Activated CD4-positive, CD25-positive, alpha-beta regulatory T cell treated with anti-CD3 and anti-CD28 coated beads, Interleukin-2, amount 50 U/mL, for 72 hours (primary cell): ENCODE data around the gene CWF19L1.
"Not testable (repeated sequence)": the region's sequence is repeated elsewhere in the genome, so short reads cannot be mapped to it uniquely, and the experiment has no call there.

Experiments
- DNase-seq: peaks from one replicate; pipeline ENCODE4 v3.0.0; 2021

CWF19L1 gene

DNA sequence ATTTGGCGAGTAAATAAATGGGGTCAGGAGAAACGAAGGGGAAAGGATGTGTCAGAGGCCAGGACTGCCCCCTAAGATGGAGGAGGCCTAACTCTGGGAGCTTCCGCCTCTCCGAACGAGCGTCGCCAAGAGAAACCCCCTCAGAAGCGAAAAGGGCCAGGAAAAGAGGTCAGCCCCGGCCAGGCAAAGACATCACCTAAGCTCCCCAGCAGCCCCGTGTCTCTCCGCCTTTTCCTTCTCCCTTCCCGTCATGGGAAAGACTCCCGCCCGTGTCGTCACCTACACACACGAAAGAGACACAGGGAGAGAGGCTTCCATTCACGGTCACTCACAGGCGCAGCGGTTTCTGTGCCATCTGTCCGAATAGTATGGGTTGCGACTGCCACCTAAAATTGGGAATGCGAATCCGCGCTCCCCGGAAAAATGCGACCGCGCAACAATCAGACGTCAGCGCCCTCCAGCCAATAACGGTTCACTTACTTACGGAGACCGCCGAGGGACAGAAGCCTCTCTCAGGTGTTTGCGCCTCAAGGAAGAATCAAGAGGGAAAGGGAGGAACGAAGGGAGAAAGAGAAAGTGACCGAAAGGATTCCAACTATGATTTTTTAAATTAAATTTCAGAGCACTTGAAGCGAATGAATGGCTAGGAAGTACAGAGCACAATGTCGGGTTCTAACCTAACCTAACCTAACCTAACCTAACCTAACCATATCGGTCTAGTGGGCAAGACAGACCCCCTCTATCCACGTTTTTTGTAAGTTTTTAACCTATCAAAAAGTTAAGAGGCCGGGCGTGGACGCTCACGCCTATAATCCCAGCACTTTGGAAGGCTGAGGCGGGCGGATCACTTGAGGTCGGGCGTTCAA lies at the start of gene CWF19L1:
CWF19L1 (minus strand) TSS at position 400 of the 866 bp plus-strand sequence; CDS start at position 355, 45 bp downstream.
- DNase-seq = peak; percentile 70

DNA sequence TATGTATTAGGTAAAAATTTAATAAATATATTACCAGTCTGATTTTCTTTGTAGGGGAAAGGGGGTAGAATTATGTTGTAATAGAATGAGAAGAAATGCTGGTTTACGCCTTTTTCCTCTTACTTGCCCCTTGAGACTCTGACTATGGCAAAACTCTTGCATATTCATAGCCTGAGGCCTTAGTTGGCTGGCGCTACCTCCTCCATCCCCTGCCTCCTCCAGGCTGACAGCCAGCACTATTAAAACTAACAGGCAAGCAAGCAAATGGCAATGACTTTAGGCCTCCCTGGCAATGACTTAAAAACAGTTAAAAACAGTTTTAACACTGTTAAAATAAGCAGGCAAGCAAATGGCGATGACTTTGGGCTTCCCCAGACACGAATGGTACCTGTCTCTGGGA lies 48.2 kb upstream of the CWF19L1 start:
- no peak for DNase-seq

DNA sequence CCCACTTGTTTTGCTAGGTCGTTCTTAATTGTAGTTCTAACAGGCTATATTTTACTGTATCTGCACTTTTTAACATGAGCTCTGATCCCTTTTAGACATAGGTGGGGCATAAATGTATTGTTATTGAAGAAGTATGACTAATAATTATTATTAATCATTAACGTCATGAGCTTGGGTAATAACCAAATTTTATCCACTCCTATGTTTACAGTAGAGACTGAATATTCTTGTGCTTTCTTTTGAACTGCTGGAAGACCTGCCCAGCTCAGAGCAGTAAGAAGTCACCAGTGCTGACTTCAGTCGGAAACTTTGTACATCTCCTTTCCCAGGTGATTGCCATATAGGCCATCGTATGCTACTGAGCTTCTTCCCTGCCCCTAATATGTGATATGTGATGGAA lies 43.9 kb upstream of the CWF19L1 start:
- no peak for DNase-seq

DNA sequence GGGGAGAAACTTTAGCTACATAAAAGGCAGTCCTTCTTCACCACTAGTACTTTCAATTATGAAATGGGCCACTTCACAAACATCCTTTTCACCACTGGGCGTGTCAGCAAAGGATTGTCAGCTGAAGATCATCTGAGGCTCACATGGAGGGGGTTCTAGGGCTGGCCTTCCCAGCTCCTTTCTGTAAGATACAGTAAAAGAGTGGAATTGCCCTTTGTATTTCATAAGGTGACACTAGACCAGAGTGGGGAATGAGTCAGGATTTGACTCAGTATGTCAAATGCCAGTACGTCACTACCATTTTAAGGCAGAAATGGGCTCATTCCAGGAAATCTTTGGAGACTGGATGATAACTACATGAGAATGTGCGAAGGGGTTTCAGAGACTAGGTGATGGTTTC lies 40.2 kb upstream of the CWF19L1 start:
- DNase-seq = no peak

DNA sequence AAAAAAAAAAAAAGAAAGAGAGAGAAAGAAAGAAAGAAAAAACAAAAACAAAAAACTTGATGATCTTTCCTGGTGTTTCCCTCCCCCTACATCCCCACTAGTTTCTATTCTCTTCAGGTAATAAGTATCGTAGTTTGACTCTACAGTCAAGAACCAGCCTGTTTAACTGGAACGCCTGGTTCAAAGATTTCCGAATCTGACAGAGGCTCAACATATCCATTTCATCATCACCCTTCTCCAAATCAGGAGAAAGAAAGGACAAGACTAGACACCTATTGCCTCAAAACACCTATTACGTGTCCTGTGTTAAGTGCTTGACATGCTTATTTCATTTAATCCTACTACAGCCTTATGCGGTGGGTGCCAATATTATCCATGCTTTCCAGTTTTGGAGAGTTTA lies 39.4 kb upstream of the CWF19L1 start:
- DNase-seq = no peak

DNA sequence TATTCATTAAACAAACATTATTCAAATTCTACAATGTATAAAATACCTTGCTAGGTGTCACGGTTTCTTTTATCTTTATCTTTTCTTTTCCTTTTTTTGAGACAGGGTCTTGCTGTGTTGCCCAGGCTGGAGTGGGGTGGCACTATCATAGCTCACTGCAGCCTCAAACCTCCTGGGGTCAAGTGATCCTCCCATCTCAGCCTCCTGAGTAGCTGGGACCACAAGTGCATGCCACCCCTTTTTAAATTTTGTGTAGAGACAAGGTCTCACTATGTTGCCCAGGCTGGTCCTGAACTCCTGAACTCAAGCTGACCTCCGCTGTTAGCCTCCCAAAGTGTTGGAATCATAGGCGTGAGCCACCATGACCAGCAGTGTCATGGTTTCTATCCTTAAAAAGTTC lies 37.0 kb upstream of the CWF19L1 start:
- DNase-seq = no peak

DNA sequence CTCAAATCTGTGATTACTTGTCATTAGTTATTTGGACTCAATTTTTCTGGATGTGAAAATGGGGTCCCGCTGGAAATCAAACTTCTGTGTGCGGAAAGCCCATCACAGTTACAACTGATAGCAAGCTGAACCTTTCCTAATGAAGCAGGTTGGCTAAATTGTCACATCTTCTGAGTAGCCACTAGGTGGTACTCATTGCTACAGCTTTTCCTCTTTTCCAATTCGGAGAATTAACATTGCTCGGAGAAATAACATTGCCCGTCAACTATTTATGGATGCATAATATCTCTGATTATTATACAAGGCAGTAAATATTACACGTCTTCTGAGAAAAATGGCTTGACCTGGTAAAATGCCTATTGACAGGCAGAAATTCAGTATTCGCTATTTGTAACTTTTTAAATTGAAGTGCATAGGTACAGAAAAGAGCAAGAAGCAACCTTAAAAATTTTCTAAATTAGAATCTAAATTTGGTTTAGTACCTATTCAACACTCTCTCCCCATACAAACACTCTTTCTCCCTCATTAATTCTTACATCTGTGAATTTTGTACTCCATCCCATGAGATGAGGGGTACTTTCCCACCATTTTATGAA lies 36.4 kb upstream of the CWF19L1 start:
- no peak for DNase-seq

DNA sequence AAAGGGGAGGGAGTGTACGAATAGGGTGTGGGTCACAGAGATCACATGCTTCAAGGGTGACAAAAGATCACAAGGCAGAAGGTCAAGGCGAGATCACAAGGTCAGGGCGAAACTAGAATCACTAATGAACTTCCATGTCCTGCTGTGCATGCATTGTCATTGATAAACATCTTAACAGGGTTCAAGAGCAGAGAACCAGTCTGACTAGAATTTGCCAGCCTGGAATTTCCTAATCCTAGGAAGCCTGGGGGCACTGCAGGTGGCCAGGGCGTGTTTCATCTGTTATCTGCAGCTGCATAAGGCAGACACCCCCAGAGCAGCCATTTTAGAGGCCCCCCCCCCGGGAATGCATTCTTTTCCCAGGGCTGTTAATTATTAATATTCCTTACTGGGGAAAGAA lies 33.7 kb upstream of the CWF19L1 start:
- DNase-seq = not testable (repeated sequence)

DNA sequence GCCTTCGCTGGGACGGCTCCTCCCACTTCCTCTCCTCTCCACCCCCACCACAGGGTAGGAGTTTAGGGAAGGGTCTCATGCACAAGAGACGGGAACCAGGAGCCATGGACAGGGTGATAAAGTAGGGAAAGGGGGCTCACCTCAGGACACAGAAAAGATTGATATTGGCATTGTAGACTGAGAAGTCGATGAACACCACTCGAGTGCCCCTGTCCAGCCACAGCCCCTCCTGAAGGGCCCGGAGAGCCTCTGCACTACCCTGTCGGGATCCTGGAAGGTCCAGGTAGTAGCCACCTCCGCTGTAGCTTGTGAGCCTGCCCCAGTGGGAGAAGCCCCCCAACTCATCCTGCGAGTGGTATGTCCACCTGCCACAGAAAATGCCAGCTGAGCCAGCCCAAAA lies 29.8 kb upstream of the CWF19L1 start:
- no peak for DNase-seq

DNA sequence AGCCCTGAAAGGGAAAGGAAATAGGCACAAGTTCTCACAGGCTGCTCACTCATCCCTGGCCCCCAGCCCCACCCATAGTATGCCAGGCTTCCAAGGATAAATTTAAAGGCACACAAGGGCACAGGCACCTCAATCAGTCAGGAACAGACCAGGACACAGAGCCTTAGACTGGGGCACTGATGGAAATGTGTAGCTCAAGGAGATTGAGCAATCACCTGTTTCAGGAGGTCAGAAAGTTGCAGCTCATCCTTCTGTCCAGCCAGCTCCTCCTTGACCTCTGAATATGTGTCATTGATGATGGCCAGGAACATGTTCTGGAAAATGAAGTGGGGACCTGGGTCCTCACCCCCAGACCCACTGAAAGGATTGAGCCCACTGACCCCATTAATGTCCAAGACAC lies 25.6 kb upstream of the CWF19L1 start:
- DNase-seq = no peak

DNA sequence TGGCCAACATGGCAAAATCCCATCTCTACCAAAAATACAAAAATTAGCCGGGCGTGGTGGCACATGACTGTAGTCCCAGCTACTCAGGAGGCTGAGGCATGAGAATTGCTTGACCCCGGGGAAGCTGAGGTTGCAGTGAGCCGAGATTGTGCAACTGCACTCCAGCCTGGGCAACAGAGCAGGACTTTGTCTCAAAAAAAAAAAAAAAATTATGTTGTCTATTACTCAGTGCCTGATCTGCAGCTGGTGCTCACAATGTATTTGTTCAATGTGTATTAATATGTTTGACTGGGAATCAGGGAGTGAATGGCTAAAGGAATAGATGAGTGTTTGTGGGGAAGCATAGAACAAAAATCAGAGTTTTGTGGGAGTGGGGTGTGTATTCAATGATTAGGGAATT lies 24.9 kb upstream of the CWF19L1 start:
- not testable (repeated sequence) for DNase-seq

DNA sequence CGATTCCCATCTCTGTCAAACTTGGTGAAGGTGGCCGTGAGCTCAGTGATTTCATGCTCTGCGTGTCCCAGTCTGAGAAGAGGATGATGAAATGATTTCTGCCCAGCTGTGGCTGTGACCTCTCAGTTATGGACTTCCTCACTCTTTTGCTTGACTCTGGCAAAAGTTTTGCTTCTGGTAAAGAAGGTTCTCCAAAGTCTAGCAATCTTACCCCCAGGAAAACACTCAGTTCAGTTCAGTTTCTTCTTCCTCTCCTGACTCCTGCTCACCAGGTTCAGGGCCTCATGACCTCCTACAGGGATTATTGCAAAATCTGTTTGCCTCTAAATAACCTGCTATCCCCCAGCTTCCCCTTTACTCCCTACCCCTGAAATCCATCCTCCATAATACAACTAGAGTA lies 23.9 kb upstream of the CWF19L1 start:
- no peak for DNase-seq

DNA sequence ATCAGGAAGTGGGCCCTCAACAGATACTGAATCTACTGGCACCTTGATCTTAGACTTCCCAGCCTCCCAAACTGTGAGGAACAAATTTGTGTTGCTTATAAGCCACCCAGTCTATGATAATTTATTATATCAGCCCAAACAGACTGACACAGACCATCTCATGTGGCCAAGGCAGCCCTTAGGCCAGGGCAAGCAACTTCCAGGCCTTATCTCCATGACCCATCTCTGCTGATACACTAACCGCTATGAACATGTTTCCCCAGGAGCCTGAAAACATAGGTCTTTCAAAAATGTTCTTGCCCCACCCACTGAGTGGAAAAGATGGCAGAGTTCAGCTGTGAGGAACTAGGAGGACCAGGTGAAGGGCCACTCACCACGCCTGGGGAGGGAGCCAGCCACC lies 22.2 kb upstream of the CWF19L1 start:
- no peak for DNase-seq

DNA sequence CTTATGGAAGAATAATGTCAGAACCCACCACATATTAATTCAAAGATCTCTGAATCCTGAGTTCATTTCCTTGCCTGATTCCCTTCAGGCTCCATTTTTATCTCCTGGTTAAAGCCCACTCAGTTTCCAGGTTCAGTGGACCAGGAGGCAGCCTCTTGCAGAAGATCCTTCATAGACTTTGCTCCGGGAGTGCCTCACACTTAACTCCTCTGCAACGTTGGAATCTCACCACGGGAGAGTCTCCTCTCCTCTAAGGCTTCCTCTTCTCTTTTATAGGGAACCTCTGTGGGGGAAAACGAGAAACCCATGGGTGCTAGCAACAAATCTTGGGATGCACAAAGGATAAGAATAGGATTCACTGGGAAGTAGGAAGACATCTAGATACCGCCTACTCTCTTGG lies 20.8 kb upstream of the CWF19L1 start:
- no peak for DNase-seq

DNA sequence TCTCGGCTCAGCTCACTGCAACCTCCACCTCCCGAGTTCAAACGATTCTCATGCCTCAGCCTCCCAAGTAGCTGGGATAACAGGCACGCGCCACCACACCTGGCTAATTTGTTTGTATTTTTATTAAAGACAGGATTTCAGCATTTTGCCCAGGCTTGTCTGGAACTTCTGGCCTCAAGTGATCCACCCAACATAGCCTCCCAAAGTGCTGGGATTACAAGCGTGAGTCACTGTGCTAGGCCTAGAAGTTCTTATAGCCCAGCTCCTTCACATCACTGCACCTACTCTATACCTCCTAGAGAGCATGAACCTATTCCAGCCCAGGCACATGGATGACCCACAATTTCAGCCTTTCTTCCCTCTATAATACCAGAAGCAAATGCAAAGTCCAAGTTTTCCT lies 20.3 kb upstream of the CWF19L1 start:
- DNase-seq = no peak

DNA sequence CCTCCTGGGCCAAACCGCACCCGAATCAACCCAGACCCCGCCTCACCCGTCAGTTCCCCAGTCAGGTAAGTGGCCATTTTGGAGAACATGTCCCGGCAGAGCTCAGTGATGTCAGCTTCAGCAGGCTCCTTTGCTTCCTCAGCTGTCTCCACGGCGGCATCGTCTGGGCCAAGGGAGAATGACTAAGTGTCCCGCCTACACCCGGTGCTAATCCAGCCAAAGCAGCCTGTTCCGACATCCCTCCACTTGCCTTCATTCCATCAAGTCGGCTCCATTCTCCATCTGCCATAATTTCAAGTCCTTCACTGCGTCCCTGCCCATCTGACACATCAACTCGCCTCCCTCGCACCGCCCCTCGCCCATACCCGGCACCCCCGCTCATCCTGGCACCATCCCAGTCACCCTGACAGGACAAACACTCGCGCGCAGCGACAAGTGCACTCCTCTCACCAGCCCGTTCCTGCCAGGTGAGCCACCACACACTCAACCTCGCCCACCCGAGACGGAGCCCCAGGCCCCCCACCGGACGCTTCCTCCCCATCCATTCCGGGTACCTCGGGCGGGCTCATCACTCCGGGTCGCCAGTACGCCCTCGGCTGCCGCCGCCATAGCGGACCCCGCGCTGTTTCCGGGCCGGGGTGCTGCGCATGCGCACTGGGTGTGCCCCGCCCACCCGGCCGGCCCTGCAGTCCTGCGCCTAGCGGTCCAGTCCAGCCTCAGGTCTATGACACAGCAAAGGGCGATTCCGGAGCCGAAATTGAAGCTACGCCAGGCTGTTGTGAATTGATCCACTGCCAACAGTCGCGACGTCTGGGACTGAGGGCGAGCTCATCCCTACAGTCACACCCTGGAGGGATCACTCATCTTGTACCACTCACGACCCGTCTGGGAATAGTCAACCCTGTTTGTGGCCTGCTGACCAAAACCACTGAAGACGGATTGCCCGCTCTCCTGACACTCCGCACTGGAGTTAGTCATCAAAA lies 18.9 kb upstream of the CWF19L1 start, which contains the start of gene BLOC1S2:
BLOC1S2 (minus strand) TSS at position 630 of the 983 bp plus-strand sequence; CDS start at position 609, 21 bp downstream.
- DNase-seq = peak; percentile 94

DNA sequence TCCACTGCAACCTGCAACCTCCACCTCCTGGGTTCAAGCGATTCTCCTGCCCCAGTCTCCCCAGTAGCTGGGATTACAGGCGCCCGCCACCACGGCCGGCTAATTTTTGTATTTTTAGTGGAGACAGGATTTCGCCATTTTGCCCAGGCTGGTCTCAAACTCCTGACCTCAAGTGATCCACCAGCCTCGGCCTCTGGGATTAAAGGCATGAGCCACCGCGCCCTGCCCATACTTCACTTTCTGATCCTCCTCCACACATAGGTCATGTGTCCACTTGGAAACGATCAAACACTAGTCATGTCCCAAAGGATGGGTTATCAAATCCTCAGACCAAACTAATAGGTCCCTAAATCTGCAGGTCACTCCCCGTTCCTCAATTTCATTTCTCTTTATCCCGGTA lies 17.9 kb upstream of the CWF19L1 start:
- DNase-seq = not testable (repeated sequence)

DNA sequence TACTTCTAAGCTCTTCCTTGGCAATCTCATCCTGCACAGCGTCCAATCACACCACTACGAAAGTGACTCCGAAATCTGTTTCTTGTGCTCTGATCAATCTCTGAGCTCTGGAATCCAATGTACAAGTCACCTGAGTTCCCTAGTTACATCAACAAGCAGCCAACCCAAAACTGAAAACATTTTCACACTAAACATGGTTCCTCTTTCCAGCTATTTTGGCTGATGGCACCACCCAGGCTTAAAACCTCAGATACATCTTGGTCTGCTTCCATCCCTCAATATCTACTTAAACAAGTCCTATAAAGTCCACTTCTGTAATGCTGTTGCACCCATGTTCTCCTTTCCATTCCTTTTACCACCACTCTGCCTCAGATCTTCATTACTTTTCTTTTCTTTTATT lies 15.5 kb upstream of the CWF19L1 start:
- DNase-seq = no peak

DNA sequence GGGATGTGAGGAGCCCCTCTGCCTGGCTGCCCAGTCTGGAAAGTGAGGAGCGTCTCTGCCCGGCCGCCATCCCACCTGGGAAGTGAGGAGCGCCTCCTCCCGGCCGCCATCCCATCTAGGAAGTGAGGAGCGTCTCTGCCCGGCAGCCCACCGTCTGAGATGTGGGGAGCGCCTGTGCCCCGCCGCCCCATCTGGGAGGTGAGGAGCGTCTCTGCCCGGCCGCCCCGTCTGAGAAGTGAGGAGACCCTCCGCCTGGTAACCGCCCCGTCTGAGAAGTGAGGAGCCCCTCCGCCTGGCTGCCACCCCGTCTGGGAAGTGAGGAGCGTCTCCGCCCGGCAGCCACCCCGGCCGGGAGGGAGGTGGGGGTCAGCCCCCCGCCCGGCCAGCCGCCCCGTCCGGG lies 9.5 kb upstream of the CWF19L1 start:
- DNase-seq = not testable (repeated sequence)

DNA sequence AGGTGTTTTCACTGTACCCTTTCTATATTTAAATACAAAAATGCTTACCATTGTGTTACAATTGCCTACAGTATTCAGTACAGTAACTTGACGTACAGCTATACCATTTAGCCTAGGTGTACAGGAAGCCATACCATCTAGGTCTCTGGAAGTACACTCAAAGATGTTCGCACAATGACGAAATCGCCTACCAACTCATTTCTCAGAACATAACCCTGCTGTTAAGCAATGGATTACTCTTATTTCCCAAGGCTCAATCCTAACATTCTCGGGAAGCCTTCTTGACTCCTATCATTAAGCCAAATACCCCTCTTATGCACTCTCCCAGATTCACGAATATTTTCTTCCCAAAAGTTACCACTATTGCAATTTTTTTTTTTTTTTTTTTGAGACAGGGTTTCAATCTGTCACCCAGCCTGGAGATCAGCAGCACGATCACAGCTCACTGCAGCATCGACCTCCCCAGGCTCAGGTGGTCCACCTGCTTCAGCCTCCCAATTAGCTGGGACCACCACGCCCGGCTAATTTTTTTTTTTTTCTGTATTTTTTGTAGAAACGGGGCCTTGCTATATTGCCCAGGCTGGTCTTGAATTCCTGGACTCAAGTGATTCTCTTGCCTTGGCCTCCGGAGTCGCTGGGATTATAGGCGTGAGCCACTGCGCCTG lies 1.5 kb downstream of the CWF19L1 start:
- DNase-seq = no peak

DNA sequence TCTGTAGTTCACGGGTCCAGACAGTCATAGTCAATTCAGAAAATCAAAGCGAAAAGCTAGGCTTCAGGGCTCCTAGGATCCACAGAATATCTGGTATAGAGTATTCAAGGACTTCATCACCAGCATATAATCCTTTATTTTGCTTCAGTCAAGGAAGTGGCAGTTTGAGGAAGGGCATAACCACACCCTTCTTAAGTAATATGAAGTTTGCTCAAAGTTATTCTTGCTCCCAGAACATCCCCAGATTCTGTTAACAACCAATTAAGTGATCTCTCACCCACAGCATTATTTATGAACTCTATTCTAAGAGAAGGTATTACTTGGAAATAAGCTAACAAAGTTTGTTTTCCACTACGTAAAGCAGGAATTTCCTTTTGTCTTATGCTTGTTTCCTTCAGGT lies 13.2 kb downstream of the CWF19L1 start:
- no peak for DNase-seq

DNA sequence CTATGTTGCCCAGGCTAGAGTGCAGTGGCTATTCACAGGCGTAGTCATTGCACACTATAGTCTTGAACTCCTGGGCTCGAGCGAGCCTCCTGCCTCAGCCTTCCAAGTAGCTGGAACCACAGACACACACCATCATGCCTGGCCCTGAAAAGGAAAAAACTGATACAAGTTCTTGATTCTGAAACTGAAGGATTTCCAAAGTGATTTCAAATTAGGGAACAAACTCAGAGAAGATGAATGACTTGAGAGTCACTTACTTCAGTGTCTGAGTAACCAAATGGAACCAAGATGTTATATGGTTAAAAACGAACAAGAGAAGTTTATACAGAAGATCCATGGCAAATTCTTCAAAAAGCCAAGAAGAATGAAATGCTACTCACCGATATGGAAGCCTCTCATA lies 14.4 kb downstream of the CWF19L1 start:
- no peak for DNase-seq

DNA sequence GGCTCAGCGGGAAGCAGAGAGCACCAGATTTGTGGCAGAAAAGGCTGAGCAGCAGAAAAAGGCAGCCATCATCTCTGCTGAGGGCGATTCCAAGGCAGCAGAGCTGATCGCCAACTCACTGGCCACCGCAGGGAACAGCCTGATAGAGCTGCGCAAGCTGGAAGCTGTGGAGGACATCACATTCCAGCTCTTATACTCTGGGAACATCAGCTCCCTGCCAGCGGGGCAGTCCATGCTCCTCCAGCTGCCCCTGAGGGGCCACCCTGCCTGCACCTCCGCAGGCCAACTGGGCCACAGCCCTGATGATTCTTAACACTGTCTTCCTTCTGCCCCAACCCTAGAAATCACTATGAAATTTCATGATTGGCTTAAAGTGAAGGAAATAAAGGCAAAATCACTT lies 18.6 kb downstream of the CWF19L1 start:
- no peak for DNase-seq
